K562 (cell line): ENCODE measurements around the gene IFI27L2. TPM values are rescaled to one million over a fixed set of nuclear protein-coding genes. Genes with fewer than 3 reads are reported as not detected.

Source experiments
- CBX5 ChIP-seq: IDR thresholded peaks from 2 replicates; pipeline ENCODE4 v1.6.1; 2014; ENCODE audit warnings: low read depth, borderline replicate concordance
- CREBBP ChIP-seq: IDR thresholded peaks from one replicate; pipeline ENCODE4 v1.6.1; 2012; ENCODE audit warnings: low read depth, mild to moderate bottlenecking, control low read depth, inconsistent platforms, low read length
- FOSL1 ChIP-seq: fragments of 200-800 bp; sonication (Bioruptor generic); conservative IDR thresholded peaks from 2 replicates; pipeline ENCODE4 v1.6.1; 2016; ENCODE audit warnings: missing genetic modification characterization, missing compliant biosample characterization
- GTF2A2 ChIP-seq: IDR thresholded peaks from 2 replicates; pipeline ENCODE4 v1.6.1; 2016; ENCODE audit warnings: mild to moderate bottlenecking, missing genetic modification characterization, missing compliant biosample characterization
- LCOR ChIP-seq: sonication (generic); formaldehyde crosslinking; IDR thresholded peaks from 2 replicates; pipeline ENCODE4 v1.8.0; 2022; ENCODE audit warnings: mild to moderate bottlenecking, missing genetic modification reagents
- NFXL1 ChIP-seq: fragments of 450-650 bp; formaldehyde crosslinking; IDR thresholded peaks from 2 replicates; pipeline ENCODE4 v1.4.0; 2021; ENCODE audit warnings: mild to moderate bottlenecking
- PHF21A ChIP-seq: fragments of 450-650 bp; IDR thresholded peaks from 2 replicates; pipeline ENCODE4 v1.6.1; 2017; ENCODE audit warnings: low read depth, borderline replicate concordance
- SMARCE1 ChIP-seq: fragments of 450-650 bp; IDR thresholded peaks from 2 replicates; pipeline ENCODE4 v1.7.1; 2016; ENCODE audit warnings: mild to moderate bottlenecking
- ZBTB8A ChIP-seq: fragments of 450-650 bp; IDR thresholded peaks from 2 replicates; pipeline ENCODE4 v1.6.1; 2018; ENCODE audit warnings: mild to moderate bottlenecking, moderate library complexity; ENCODE audit not compliant: partially characterized antibody
- ZNF354B ChIP-seq: fragments of 250-450 bp; sonication (Bioruptor Pico); IDR thresholded peaks from 2 replicates; pipeline ENCODE4 v1.4.0; 2020
- polyA plus RNA-seq, 8 experiments: library from polyadenylated mRNA; depleted of rRNA in 4 of 8; stranded (reverse) in 5 of 8; unstranded in 3 of 8; fragments of >200 nt; fragmentation: Nextera tagmentation in 2 of 8; fragmentation: Illumina TruSeq in 1 of 8; extraction: Ambion mirVana in 2 of 8; extraction: Trizol in 1 of 8; gene quantifications; 2 replicates each; pipeline versions ENCODE4 v1.2.1 to v1.2.3, GENCODE V29; 2011 to 2014; ENCODE audit warnings: inconsistent platforms in 1 of 8, missing spikeins in 1 of 8
- total RNA-seq, 7 experiments: library from RNA; depleted of rRNA in 6 of 7; stranded (reverse); fragments of >200 nt in 6 of 7; fragmentation: Illumina TruSeq in 2 of 7; extraction: Trizol in 2 of 7; gene quantifications; 2 replicates each; pipeline versions ENCODE4 v1.2.1 to v1.2.3, GENCODE V29; 2011 to 2021; ENCODE audit warnings: low replicate concordance in 1 of 7
- TF ChIP-seq, protein P1 (sequence below): fragments of 250-450 bp; sonication (Bioruptor Pico); IDR thresholded peaks from 2 replicates; pipeline ENCODE4 v1.8.0; 2021; ENCODE audit warnings: moderate library complexity, mild to moderate bottlenecking, inconsistent platforms
- TF ChIP-seq, protein P2 (sequence below): sonication (generic); formaldehyde crosslinking; IDR thresholded peaks from 2 replicates; pipeline ENCODE4 v1.8.0; 2023; ENCODE audit warnings: mild to moderate bottlenecking, missing genetic modification reagents
- TF ChIP-seq, protein P3 (sequence below): sonication (generic); formaldehyde crosslinking; IDR thresholded peaks from 2 replicates; pipeline ENCODE4 v1.8.0; 2022; ENCODE audit warnings: mild to moderate bottlenecking, missing genetic modification reagents
- TF ChIP-seq, protein P4 (sequence below): sonication (generic); formaldehyde crosslinking; IDR thresholded peaks from 2 replicates; pipeline ENCODE4 v1.8.0; 2022; ENCODE audit warnings: missing genetic modification reagents, mild to moderate bottlenecking, borderline replicate concordance
- TF ChIP-seq, protein P5 (sequence below): fragments of 200-800 bp; sonication (Bioruptor generic); IDR thresholded peaks from 2 replicates; pipeline ENCODE4 v1.6.1; 2017; ENCODE audit warnings: missing genetic modification characterization, missing compliant biosample characterization
- TF ChIP-seq, protein P6 (sequence below): sonication (generic); formaldehyde crosslinking; IDR thresholded peaks from 2 replicates; pipeline ENCODE4 v1.8.0; 2022; ENCODE audit warnings: mild to moderate bottlenecking, low read depth, missing genetic modification reagents

IFI27L2 gene
- total and polyA plus RNA-seq, 9 of the 15 experiments (the other 6 are each of a cell fraction or from before 2014, with no cell fraction given), result 1.0 to 9.3 (median 4.1) TPM

DNA sequence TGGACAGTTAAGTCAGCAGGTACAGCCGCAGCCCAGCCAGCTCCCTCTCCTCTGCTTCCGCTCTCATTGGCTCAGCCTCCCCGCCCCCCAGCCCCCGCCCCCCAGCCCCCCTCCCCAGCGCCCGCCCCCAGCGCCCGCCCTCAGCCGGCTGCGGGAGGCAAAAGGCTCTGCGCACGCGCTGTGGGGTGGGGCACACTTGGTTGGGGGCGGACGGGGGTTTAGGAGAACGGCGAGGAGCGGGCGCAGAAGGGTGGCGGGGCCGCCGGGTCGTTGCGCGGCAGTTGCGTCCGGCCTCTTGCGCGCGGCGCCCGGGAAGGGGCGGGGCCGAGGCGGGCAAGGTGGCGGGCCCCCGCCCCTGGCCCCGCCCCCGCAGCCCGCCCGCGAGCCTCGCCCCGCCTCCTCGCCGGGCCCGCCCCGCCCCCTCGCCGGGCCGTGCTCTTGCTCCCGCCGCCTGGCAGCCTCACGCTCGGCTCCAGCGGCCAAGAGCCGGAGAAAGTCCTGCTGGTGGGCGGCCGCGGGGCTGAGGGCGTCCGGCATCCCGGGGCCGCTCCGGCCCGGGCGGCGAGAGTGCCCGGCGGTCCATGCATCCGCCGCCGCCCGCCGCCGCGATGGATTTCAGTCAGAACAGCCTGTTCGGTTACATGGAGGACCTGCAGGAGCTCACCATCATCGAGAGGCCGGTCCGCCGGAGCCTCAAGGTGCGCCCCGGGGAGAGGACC, 44.6 kb upstream of the IFI27L2 start, which contains the start of gene PPP4R4 (continued):
- TF ChIP-seq, protein P1, sequence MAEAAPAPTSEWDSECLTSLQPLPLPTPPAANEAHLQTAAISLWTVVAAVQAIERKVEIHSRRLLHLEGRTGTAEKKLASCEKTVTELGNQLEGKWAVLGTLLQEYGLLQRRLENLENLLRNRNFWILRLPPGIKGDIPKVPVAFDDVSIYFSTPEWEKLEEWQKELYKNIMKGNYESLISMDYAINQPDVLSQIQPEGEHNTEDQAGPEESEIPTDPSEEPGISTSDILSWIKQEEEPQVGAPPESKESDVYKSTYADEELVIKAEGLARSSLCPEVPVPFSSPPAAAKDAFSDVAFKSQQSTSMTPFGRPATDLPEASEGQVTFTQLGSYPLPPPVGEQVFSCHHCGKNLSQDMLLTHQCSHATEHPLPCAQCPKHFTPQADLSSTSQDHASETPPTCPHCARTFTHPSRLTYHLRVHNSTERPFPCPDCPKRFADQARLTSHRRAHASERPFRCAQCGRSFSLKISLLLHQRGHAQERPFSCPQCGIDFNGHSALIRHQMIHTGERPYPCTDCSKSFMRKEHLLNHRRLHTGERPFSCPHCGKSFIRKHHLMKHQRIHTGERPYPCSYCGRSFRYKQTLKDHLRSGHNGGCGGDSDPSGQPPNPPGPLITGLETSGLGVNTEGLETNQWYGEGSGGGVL (CRISPR knock-in tag), result no peak
- TF ChIP-seq GTF2A2 (tag) (no peak), ZBTB8A (no peak), CBX5 (no peak), PHF21A (no peak), ZNF354B (CRISPR knock-in tag) (no peak), FOSL1 (tag) (no peak), SMARCE1 (no peak), CREBBP (no peak), LCOR (CRISPR knock-in tag) (no peak), NFXL1 (no peak)
- TF ChIP-seq, protein P2, sequence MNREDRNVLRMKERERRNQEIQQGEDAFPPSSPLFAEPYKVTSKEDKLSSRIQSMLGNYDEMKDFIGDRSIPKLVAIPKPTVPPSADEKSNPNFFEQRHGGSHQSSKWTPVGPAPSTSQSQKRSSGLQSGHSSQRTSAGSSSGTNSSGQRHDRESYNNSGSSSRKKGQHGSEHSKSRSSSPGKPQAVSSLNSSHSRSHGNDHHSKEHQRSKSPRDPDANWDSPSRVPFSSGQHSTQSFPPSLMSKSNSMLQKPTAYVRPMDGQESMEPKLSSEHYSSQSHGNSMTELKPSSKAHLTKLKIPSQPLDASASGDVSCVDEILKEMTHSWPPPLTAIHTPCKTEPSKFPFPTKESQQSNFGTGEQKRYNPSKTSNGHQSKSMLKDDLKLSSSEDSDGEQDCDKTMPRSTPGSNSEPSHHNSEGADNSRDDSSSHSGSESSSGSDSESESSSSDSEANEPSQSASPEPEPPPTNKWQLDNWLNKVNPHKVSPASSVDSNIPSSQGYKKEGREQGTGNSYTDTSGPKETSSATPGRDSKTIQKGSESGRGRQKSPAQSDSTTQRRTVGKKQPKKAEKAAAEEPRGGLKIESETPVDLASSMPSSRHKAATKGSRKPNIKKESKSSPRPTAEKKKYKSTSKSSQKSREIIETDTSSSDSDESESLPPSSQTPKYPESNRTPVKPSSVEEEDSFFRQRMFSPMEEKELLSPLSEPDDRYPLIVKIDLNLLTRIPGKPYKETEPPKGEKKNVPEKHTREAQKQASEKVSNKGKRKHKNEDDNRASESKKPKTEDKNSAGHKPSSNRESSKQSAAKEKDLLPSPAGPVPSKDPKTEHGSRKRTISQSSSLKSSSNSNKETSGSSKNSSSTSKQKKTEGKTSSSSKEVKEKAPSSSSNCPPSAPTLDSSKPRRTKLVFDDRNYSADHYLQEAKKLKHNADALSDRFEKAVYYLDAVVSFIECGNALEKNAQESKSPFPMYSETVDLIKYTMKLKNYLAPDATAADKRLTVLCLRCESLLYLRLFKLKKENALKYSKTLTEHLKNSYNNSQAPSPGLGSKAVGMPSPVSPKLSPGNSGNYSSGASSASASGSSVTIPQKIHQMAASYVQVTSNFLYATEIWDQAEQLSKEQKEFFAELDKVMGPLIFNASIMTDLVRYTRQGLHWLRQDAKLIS, result no peak
- TF ChIP-seq, protein P3, sequence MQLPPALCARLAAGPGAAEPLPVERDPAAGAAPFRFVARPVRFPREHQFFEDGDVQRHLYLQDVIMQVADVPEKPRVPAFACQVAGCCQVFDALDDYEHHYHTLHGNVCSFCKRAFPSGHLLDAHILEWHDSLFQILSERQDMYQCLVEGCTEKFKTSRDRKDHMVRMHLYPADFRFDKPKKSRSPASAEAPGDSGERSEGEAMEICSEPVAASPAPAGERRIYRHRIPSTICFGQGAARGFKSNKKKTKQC (CRISPR knock-in tag), result no peak
- TF ChIP-seq, protein P4, sequence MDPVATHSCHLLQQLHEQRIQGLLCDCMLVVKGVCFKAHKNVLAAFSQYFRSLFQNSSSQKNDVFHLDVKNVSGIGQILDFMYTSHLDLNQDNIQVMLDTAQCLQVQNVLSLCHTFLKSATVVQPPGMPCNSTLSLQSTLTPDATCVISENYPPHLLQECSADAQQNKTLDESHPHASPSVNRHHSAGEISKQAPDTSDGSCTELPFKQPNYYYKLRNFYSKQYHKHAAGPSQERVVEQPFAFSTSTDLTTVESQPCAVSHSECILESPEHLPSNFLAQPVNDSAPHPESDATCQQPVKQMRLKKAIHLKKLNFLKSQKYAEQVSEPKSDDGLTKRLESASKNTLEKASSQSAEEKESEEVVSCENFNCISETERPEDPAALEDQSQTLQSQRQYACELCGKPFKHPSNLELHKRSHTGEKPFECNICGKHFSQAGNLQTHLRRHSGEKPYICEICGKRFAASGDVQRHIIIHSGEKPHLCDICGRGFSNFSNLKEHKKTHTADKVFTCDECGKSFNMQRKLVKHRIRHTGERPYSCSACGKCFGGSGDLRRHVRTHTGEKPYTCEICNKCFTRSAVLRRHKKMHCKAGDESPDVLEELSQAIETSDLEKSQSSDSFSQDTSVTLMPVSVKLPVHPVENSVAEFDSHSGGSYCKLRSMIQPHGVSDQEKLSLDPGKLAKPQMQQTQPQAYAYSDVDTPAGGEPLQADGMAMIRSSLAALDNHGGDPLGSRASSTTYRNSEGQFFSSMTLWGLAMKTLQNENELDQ (CRISPR knock-in tag), result no peak
- TF ChIP-seq, protein P5, sequence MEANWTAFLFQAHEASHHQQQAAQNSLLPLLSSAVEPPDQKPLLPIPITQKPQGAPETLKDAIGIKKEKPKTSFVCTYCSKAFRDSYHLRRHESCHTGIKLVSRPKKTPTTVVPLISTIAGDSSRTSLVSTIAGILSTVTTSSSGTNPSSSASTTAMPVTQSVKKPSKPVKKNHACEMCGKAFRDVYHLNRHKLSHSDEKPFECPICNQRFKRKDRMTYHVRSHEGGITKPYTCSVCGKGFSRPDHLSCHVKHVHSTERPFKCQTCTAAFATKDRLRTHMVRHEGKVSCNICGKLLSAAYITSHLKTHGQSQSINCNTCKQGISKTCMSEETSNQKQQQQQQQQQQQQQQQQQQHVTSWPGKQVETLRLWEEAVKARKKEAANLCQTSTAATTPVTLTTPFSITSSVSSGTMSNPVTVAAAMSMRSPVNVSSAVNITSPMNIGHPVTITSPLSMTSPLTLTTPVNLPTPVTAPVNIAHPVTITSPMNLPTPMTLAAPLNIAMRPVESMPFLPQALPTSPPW (CRISPR knock-in tag), result peak; percentile 97
- TF ChIP-seq, protein P6, sequence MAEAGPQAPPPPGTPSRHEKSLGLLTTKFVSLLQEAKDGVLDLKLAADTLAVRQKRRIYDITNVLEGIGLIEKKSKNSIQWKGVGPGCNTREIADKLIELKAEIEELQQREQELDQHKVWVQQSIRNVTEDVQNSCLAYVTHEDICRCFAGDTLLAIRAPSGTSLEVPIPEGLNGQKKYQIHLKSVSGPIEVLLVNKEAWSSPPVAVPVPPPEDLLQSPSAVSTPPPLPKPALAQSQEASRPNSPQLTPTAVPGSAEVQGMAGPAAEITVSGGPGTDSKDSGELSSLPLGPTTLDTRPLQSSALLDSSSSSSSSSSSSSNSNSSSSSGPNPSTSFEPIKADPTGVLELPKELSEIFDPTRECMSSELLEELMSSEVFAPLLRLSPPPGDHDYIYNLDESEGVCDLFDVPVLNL, result no peak
